Omental fat pad (tissue), 4 donors: Measurements from ENCODE around the gene MMP10. TPM values are rescaled to one million over a fixed set of nuclear protein-coding genes. Genes with fewer than 3 reads are reported as not detected.

Experiments used
- ATAC-seq: fragments of 150-250 bp; one replicate; pipeline ENCODE4 v1.9.1; 2016; ENCODE audit warnings: mild to moderate bottlenecking, moderate library complexity; ENCODE audit not compliant: low FRiP score
- DNase-seq: peaks from one replicate; pipeline ENCODE4 v3.0.0-alpha.2; 2019; ENCODE audit warnings: low spot score
- total RNA-seq, 4 donors: library from RNA; depleted of rRNA; stranded (reverse); fragments of >200 nt; gene quantifications; one replicate each; pipeline ENCODE4 v1.1.0, GENCODE V29; 2016
- TF ChIP-seq, protein P1 (sequence below), 3 donors: fragments of 450-650 bp; IDR thresholded peaks; one replicate each; pipeline ENCODE4 v1.5.1; 2016 to 2017; ENCODE audit warnings: antibody characterized with exemption in 3 of 3, mild to moderate bottlenecking in 3 of 3, moderate library complexity in 2 of 3

The MMP10 gene
- total RNA-seq, 4 donors from 2014 or later: not detected

DNA sequence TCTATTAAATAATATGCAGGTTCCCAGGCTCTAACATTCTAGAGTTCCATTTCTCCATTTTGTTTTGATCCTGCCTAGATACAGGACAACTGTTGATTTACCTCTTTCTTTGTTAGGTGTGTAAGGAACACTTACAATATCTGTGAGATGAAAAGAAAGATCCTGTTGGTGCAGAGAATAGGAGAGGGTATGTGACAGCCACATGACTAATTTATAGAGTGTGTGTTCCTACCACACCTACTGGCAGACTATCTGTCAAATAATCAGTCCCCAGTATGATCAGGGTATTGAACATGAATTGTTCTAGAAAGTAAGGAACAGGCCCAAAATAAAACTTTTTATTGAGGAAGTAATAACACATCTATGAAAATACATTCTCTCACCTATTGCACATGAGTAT, 10.2 kb downstream of the MMP10 start:
- TF ChIP-seq, protein P1, sequence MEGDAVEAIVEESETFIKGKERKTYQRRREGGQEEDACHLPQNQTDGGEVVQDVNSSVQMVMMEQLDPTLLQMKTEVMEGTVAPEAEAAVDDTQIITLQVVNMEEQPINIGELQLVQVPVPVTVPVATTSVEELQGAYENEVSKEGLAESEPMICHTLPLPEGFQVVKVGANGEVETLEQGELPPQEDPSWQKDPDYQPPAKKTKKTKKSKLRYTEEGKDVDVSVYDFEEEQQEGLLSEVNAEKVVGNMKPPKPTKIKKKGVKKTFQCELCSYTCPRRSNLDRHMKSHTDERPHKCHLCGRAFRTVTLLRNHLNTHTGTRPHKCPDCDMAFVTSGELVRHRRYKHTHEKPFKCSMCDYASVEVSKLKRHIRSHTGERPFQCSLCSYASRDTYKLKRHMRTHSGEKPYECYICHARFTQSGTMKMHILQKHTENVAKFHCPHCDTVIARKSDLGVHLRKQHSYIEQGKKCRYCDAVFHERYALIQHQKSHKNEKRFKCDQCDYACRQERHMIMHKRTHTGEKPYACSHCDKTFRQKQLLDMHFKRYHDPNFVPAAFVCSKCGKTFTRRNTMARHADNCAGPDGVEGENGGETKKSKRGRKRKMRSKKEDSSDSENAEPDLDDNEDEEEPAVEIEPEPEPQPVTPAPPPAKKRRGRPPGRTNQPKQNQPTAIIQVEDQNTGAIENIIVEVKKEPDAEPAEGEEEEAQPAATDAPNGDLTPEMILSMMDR (IDR thresholded peaks at IDR 0.05): no peak
- no peak for ATAC-seq
- no peak for DNase-seq

DNA sequence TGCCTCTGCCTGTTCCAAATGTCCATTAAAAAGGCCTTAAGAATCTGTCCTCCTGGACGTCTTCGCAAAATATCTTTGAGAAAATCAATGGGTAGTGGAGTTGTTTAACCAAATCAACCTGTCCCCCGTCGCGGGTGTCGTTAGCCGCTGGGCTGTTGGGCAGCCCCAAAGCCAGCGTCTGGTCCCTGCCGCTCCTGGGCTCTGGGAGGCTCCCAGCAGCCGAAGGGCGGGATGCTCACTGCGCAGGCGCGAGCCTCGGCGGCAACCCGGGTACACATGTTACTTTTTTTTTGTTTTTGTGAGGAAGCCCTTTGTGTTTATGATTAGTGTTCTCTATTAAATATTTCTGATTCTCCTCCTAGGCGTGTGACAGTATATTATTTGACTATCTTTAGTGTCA, 12.6 kb downstream of the MMP10 start:
- TF ChIP-seq, protein P1 (IDR thresholded peaks at IDR 0.05): no peak
- DNase-seq: no peak
- no peak for ATAC-seq

DNA sequence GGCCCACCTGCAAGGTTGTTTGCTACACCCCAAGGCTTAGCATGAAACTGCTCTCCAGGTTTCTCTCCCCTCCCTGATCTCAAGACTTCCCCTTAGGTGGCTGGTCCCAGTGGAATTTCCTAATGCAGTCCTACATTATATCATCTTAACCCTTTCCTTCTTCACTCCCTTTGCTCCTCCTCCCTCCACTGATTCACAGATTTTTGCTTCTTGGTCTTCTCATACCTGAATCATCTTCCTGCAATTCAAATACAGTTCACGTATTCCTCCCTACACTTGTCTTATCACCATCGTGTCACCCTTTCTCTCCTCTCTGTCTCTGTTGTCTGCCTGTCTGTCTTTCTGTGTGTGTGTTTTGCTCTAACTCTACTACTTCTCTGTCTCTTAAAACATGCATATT, 17.0 kb downstream of the MMP10 start:
- TF ChIP-seq, protein P1 (IDR thresholded peaks at IDR 0.05): no peak
- DNase-seq (no peak), ATAC-seq (no peak)

DNA sequence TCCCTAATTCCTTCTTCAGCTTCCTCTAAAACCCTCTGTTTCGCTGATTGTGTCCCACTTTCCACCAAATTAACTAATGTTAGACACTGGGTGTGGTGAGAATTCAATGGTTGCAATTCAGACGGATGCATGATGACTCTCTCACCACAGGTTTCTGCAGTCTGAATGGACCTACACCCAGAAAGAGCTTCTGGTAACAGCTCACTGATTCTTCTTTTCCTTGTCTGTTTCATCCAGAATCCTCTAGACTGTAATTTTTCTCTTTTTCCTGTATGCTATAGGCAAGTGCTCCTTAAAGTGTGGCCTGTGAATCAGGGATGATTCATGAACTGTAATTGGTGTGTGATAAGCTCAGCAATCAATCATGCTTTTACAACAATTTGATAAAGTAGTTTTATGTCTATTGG, 18.1 kb downstream of the MMP10 start:
- DNase-seq (no peak), ATAC-seq (no peak)
- TF ChIP-seq, protein P1 (IDR thresholded peaks at IDR 0.05): no peak

DNA sequence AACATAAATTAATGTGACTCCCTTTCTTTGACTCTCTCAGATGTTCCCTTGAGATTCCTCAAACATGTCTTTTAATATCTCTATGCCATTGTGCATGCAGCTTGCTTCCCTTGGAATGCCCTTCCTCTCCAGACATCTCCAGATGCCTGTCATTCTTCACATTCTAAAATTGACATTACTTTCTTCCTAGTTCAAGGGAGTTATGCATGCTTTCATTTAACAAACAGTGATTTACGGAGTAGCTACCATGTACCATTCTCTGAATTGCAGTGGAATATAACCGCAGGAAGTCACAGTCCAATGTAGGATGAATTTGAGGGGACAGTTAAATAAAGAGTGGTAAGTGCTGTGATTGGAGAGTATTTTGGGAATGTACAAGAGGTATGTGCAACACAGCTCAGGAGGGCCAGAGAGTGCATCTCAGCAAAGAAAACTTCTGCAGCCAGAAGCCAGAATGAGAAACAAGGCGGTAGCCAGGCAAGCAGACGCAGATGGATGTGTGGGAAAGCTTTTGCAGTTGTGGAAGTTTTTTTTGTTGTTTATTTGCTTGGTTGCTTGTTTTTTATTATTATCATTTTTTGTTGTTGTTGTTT, 18.7 kb downstream of the MMP10 start:
- DNase-seq: no peak
- ATAC-seq: no peak
- TF ChIP-seq, protein P1 (IDR thresholded peaks at IDR 0.05): no peak

DNA sequence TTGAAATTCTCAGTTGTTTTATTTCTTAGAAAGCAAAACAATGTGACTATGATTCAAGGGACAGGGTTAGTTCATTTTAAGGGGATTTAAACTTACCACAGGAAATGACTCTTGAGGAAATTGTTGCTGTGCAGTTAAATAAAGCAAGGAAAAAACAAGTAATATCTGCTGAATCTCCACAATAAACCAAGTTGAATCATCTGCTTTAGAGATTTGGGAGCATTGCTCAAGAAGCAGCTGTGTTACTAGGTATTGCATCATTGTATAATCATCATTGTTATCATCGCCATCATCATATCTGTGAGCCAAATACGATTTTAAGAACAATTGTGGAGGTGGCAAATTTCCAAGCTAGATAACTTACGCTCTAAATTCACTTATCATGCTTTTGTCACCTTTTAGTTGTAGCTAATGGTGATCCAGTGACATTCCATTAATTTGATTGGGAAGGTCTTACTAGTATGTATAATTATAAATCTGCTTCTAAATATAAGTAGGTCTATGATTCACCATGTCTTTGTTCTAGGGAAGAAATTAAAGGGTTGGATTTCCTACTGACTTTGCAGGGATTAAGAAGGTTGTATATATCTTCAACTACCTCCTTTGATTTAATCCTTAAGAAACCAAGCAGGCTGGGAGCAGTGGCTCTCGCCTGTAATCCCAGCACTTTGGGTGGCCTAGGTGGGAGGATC, 19.9 kb downstream of the MMP10 start:
- ATAC-seq (peak; percentile 11), DNase-seq (no peak)
- TF ChIP-seq, protein P1 (IDR thresholded peaks at IDR 0.05): no peak
